ENCODE measurements around the gene PEDS1. TPM values are rescaled to one million over a fixed set of nuclear protein-coding genes. Genes with fewer than 3 reads are reported as not detected.

The PEDS1 gene
- total RNA-seq, 1 experiment from 2014 or later = 53.8 TPM

DNA sequence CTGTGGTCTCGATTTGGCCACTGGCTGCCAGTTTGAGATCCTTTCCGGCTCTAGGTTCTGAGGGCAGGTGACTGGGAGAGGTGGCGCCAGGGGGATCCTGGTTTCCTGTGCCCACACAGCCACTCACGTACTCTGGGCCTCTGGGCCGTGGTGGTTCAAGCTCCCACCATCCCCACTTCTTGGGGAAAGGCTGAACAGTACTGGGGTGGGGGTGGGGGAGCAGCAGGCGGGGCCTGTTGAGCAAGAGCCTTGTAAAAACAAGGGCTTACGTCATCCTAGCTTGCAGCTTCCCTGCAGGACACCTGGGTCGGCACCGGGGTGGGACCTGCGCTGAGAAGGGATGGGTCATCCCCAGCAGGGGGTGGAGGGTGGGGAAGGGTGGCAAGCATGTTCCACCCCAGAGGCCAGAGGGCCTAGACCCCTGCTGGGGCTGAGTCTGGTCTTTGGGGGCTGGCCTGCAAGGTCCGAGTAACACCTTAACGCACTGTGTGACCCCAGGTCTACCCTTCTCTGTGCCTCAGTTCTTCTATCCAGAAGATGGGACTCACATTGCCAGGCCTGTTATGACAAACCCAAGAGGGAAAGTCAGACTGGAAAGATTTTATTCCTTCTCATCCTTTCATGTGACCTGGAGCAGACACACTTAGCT lies 34.0 kb upstream of the PEDS1 start:
- ChIA-PET CTCF (interaction anchor here (0.6 to 0.9 kb wide), 2 partner anchors 277 to 291 kb away, joined by 3 to 4 read pairs; no protein-coding TSS in a partner anchor), POLR2A (ENCODE audit: unreplicated experiment) (no interaction called here)
- H3K4me2 ChIP-seq (ENCODE audit: low read length) = no peak overlapping the region
- H3K9me2 ChIP-seq (replicated peaks; ENCODE audit: low read length) = no peaks in the 10 kb centered on the region
- H3K9me3 ChIP-seq (ENCODE audit: low read length) = no peaks in the 10 kb centered on the region
- H3K27ac ChIP-seq (ENCODE audit: low read length) = no peak overlapping the region
- DNase-seq (peak; percentile 48), ATAC-seq (no peak)
- no peaks in the 10 kb centered on the region for H3K27me3 ChIP-seq (ENCODE audit: low read length)
- H3K79me2 ChIP-seq (ENCODE audit: low read length) = peaks cover 17% of the 10 kb centered on the region
- TF ChIP-seq EZH2phosphoT487 (IDR thresholded peaks at IDR 0.05; ENCODE audit: borderline replicate concordance, low read length) (no peak), EZH2 (IDR thresholded peaks at IDR 0.05; ENCODE audit: low read length, unreplicated experiment) (no peak), CTCF (conservative IDR thresholded peaks at IDR 0.05; ENCODE audit: low read depth, low read length) (no peak)
- peak overlapping the region; percentile 7; the same call in 1 of the 2 replicates for H3K9ac ChIP-seq (ENCODE audit: low read length)
- H3K36me3 ChIP-seq (ENCODE audit: low read depth, low read length) = no peaks in the 10 kb centered on the region
- H3K4me3 ChIP-seq (ENCODE audit: low read length) = no peak overlapping the region
- peaks cover 12% of the 10 kb centered on the region for H3K4me1 ChIP-seq (ENCODE audit: insufficient read depth, low read length)
- no peaks in the 10 kb centered on the region for H3F3A ChIP-seq (ENCODE audit: low read length, unreplicated experiment)
- peaks cover 4% of the 10 kb centered on the region for H4K20me1 ChIP-seq (ENCODE audit: low read length)
- no TSS peak for BruUV-seq (replicated peaks)
- intact Hi-C loops (cut with micrococcal nuclease) = loop anchor here (2.0 kb wide), 1 partner anchor 193 kb away; no protein-coding TSS in a partner anchor
- no peak overlapping the region; the same call in 1 of the 2 replicates for H2AFZ ChIP-seq (ENCODE audit: low read length)

GRCh38 chr20:50186987-50187402 lies 33.5 kb upstream of the PEDS1 start:
- intact Hi-C loops (cut with micrococcal nuclease) = loop anchor here (1.0 to 2.0 kb wide), 4 partner anchors 194 to 389 kb away; no protein-coding TSS in a partner anchor
- no peaks in the 10 kb centered on the region for H3K27me3 ChIP-seq (ENCODE audit: low read length)
- TF ChIP-seq EZH2phosphoT487 (IDR thresholded peaks at IDR 0.05; ENCODE audit: borderline replicate concordance, low read length) = no peak
- TF ChIP-seq EZH2 (IDR thresholded peaks at IDR 0.05; ENCODE audit: low read length, unreplicated experiment) = no peak
- TF ChIP-seq CTCF (conservative IDR thresholded peaks at IDR 0.05; ENCODE audit: low read depth, low read length) = no peak
- POLR2A ChIA-PET (ENCODE audit: unreplicated experiment) = no interaction called here
- H2AFZ ChIP-seq (ENCODE audit: low read length) = no peak overlapping the region; the same call in 1 of the 2 replicates
- no peak for ATAC-seq
- DNase-seq = peak; percentile 35
- peaks cover 12% of the 10 kb centered on the region for H3K79me2 ChIP-seq (ENCODE audit: low read length)
- no peak overlapping the region for H3K4me2 ChIP-seq (ENCODE audit: low read length)
- H3F3A ChIP-seq (ENCODE audit: low read length, unreplicated experiment) = no peaks in the 10 kb centered on the region
- no peak overlapping the region for H3K27ac ChIP-seq (ENCODE audit: low read length)
- peak overlapping the region; percentile 7; the same call in 1 of the 2 replicates for H3K9ac ChIP-seq (ENCODE audit: low read length)
- H3K36me3 ChIP-seq (ENCODE audit: low read depth, low read length) = no peaks in the 10 kb centered on the region
- CTCF ChIA-PET = interaction anchor here (0.6 to 0.9 kb wide), 2 partner anchors 277 to 292 kb away, joined by 3 to 4 read pairs; no protein-coding TSS in a partner anchor
- BruUV-seq (replicated peaks) = no TSS peak
- H3K4me1 ChIP-seq (ENCODE audit: insufficient read depth, low read length) = peaks cover 12% of the 10 kb centered on the region
- H3K9me3 ChIP-seq (ENCODE audit: low read length) = no peaks in the 10 kb centered on the region
- H3K4me3 ChIP-seq (ENCODE audit: low read length) = no peak overlapping the region
- no peaks in the 10 kb centered on the region for H3K9me2 ChIP-seq (replicated peaks; ENCODE audit: low read length)
- no peaks in the 10 kb centered on the region for H4K20me1 ChIP-seq (ENCODE audit: low read length)
